K562 (cell line): ENCODE data around the gene GPN3. TPM values are rescaled to one million over a fixed set of nuclear protein-coding genes. Genes with fewer than 3 reads are reported as not detected.
A peak's percentile ranks its signal among the peaks of the same experiment; 100 is the strongest.

ENCODE experiments used
- ASH1L ChIP-seq: fragments of 450-650 bp; IDR thresholded peaks from 2 replicates; pipeline ENCODE4 v1.6.1; 2018; ENCODE audit warnings: borderline replicate concordance, mild to moderate bottlenecking, low read depth; ENCODE audit not compliant: partially characterized antibody
- ATF7 ChIP-seq: fragments of 450-650 bp; IDR thresholded peaks from 2 replicates; pipeline ENCODE4 v1.7.1; 2014; ENCODE audit warnings: mild to moderate bottlenecking, moderate library complexity
- EGR1 ChIP-seq: fragments of 450-650 bp; conservative IDR thresholded peaks from 2 replicates; pipeline ENCODE4 v1.6.1; 2017; ENCODE audit warnings: mild to moderate bottlenecking
- ELF1 ChIP-seq: fragments of 200-800 bp; sonication (Bioruptor generic); IDR thresholded peaks from 2 replicates; pipeline ENCODE4 v1.6.1; 2016; ENCODE audit warnings: missing genetic modification characterization, missing compliant biosample characterization
- LCOR ChIP-seq: sonication (generic); formaldehyde crosslinking; IDR thresholded peaks from 2 replicates; pipeline ENCODE4 v1.8.0; 2022; ENCODE audit warnings: mild to moderate bottlenecking, missing genetic modification reagents
- MAZ ChIP-seq, 2 experiments: fragments of 450-650 bp in 1 of 2; sonication (generic) in 1 of 2; formaldehyde crosslinking; IDR thresholded peaks in 1 of 2; conservative IDR thresholded peaks in 1 of 2; 2 replicates each; pipeline versions ENCODE4 v1.4.0 to v1.5.0; 2020; ENCODE audit warnings: mild to moderate bottlenecking in 1 of 2, missing genetic modification reagents in 1 of 2
- MIER1 ChIP-seq: fragments of 450-650 bp; IDR thresholded peaks from 2 replicates; pipeline ENCODE4 v1.6.1; 2016; ENCODE audit warnings: antibody characterized with exemption, mild to moderate bottlenecking, low read depth
- MXI1 ChIP-seq: IDR thresholded peaks from 2 replicates; pipeline ENCODE4 v1.6.1; 2011; ENCODE audit warnings: low read depth, mild to moderate bottlenecking, improper control_type of control experiment, low read length
- PHB2 ChIP-seq: fragments of 450-650 bp; IDR thresholded peaks from 2 replicates; pipeline ENCODE4 v1.6.1; 2017; ENCODE audit warnings: low read depth
- PHF20 ChIP-seq: fragments of 450-650 bp; IDR thresholded peaks from 2 replicates; pipeline ENCODE4 v1.6.1; 2018; ENCODE audit not compliant: partially characterized antibody
- RBM39 ChIP-seq: fragments of 200-400 bp; formaldehyde crosslinking; optimal IDR thresholded peaks from 2 replicates; pipeline ENCODE3; 2018; ENCODE audit warnings: low read depth, low read length
- RCOR1 ChIP-seq, 2 experiments: IDR thresholded peaks; 2 replicates each; pipeline ENCODE4 v1.6.1; 2012; ENCODE audit warnings: low read depth in 2 of 2, low read length in 2 of 2, borderline replicate concordance in 1 of 2, improper control_type of control experiment in 1 of 2
- RFX5 ChIP-seq: IDR thresholded peaks from 2 replicates; pipeline ENCODE4 v1.6.1; 2011; ENCODE audit warnings: low read depth, mild to moderate bottlenecking, improper control_type of control experiment, low read length
- RNF219 ChIP-seq: fragments of 250-450 bp; sonication (Bioruptor Pico); IDR thresholded peaks from 2 replicates; pipeline ENCODE4 v1.5.0; 2022; ENCODE audit warnings: mild to moderate bottlenecking
- SAFB2 ChIP-seq: fragments of 200-400 bp; formaldehyde crosslinking; IDR thresholded peaks from 2 replicates; pipeline ENCODE4 v1.6.1; 2018; ENCODE audit warnings: borderline replicate concordance, low read length, low read depth, moderate library complexity; ENCODE audit not compliant: severe bottlenecking
- SMARCA4 ChIP-seq: fragments of 450-650 bp; IDR thresholded peaks from 2 replicates; pipeline ENCODE4 v1.6.1; 2016
- SRSF1 ChIP-seq: fragments of 200-400 bp; formaldehyde crosslinking; IDR thresholded peaks from 2 replicates; pipeline ENCODE4 v1.6.1; 2017; ENCODE audit warnings: mild to moderate bottlenecking, low read depth, low read length, moderate library complexity
- SRSF3 ChIP-seq: fragments of 200-400 bp; formaldehyde crosslinking; IDR thresholded peaks from 2 replicates; pipeline ENCODE4 v1.6.1; 2016; ENCODE audit warnings: mild to moderate bottlenecking, low read length, moderate library complexity; ENCODE audit not compliant: insufficient read depth
- ZNF140 ChIP-seq: fragments of 250-450 bp; sonication (Bioruptor Pico); IDR thresholded peaks from 2 replicates; pipeline ENCODE4 v1.8.0; 2021; ENCODE audit warnings: moderate library complexity, mild to moderate bottlenecking, inconsistent platforms
- ZNF175 ChIP-seq: fragments of 200-800 bp; sonication (Bioruptor generic); IDR thresholded peaks from 2 replicates; pipeline ENCODE4 v1.6.1; 2016; ENCODE audit warnings: low read depth, mild to moderate bottlenecking, missing genetic modification characterization, missing compliant biosample characterization
- ZNF232 ChIP-seq: sonication (generic); formaldehyde crosslinking; IDR thresholded peaks from 2 replicates; pipeline ENCODE4 v1.8.0; 2022; ENCODE audit warnings: mild to moderate bottlenecking, missing genetic modification reagents
- ZNF444 ChIP-seq: fragments of 250-450 bp; sonication (Bioruptor Pico); IDR thresholded peaks from 2 replicates; pipeline ENCODE4 v1.4.0; 2020; ENCODE audit warnings: mild to moderate bottlenecking, moderate library complexity
- ZNF79 ChIP-seq: fragments of 250-450 bp; sonication (Bioruptor Pico); IDR thresholded peaks from 2 replicates; pipeline ENCODE4 v1.4.0; 2020; ENCODE audit warnings: low read depth, mild to moderate bottlenecking, moderate library complexity
- polyA plus RNA-seq, 8 experiments: library from polyadenylated mRNA; depleted of rRNA in 4 of 8; stranded (reverse) in 5 of 8; unstranded in 3 of 8; fragments of >200 nt; fragmentation: Nextera tagmentation in 2 of 8; fragmentation: Illumina TruSeq in 1 of 8; extraction: Ambion mirVana in 2 of 8; extraction: Trizol in 1 of 8; gene quantifications; 2 replicates each; pipeline versions ENCODE4 v1.2.1 to v1.2.3, GENCODE V29; 2011 to 2014; ENCODE audit warnings: inconsistent platforms in 1 of 8, missing spikeins in 1 of 8
- total RNA-seq, 7 experiments: library from RNA; depleted of rRNA in 6 of 7; stranded (reverse); fragments of >200 nt in 6 of 7; fragmentation: Illumina TruSeq in 2 of 7; extraction: Trizol in 2 of 7; gene quantifications; 2 replicates each; pipeline versions ENCODE4 v1.2.1 to v1.2.3, GENCODE V29; 2011 to 2021; ENCODE audit warnings: low replicate concordance in 1 of 7
- TF ChIP-seq, protein P1 (sequence below): fragments of 450-650 bp; formaldehyde crosslinking; IDR thresholded peaks from 2 replicates; pipeline ENCODE4 v1.4.0; 2022; ENCODE audit warnings: missing genetic modification characterization
- TF ChIP-seq, protein P2 (sequence below): IDR thresholded peaks from 2 replicates; pipeline ENCODE4 v1.6.1; 2014; ENCODE audit warnings: antibody characterized with exemption

The GPN3 gene
- total and polyA plus RNA-seq, 9 of the 15 experiments (the other 6 are each of a cell fraction or from before 2014, with no cell fraction given): 35.8 to 123 (median 64.2) TPM

DNA sequence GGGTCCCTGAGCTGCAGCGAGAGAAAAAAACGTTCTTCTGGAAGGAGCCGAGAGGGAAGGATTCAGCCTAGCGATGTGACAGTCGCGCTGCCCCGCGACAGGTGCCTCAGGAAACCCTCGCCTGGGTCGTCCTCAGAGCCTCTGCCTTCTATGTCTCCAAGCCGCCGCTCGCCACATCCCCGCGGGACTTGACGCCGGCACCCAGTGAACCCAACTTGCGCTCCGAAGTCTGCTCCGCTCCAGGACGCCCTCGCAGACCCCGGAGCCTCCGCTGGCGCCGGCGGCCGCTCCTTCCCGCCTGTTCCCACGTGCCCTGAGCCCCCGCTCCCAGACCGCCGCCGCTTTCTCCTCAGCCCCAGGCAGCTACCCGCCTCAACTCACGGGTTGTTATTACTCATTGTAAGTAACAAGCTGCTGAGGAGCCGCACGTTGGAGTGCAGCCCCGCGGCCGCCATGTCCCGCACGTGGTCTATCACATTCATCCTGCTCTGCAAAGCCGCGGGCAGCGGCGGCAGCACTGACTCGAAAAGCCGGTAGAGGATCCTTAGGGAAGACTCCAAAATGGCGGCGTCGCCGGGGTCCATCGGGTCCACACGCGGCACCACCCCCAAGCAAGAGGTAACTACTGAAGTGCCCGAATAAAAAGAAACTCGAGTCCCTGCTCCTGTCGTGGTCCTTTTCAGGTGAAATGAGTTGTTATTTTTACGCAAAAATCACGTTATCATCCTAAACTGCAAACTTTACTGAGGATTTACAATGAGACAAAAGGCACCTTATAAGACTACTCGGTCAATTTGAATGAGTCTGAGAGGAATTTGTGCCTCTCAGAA, 64.7 kb downstream of the GPN3 start, which contains the start of gene ANAPC7 (continued):
- TF ChIP-seq SRSF3 (no peak), EGR1 (no peak), PHF20 (peak; percentile 37), SMARCA4 (no peak), MAZ (CRISPR knock-in tag; conservative IDR thresholded peaks at IDR 0.05 in 1 of 2, IDR thresholded peaks at IDR 0.05 in 1 of 2) (no peak; a peak in 1 of 4 replicates), RNF219 (CRISPR knock-in tag) (no peak), ATF7 (peak; percentile 58; the same call in 1 of the 2 replicates), RCOR1 (IDR thresholded peaks at IDR 0.05; ENCODE audit: borderline replicate concordance in 1 of 2, low read depth in 2 of 2, low read length in 2 of 2) (no peak), ZNF444 (CRISPR knock-in tag) (no peak), ELF1 (tag) (no peak; the same call in 1 of the 2 replicates), ZNF140 (no peak), MIER1 (no peak), ZNF232 (CRISPR knock-in tag) (no peak), MXI1 (0 out of 2 replicates have a peak, but pooled peaks have one; percentile 4), PHB2 (no peak), RBM39 (no peak), SRSF1 (no peak), SAFB2 (no peak), ZNF79 (CRISPR knock-in tag) (no peak), ASH1L (no peak), ZNF175 (CRISPR knock-in tag) (peak; percentile 54), RFX5 (no peak), LCOR (CRISPR knock-in tag) (peak; percentile 54; the same call in 1 of the 2 replicates)
- TF ChIP-seq, protein P1, sequence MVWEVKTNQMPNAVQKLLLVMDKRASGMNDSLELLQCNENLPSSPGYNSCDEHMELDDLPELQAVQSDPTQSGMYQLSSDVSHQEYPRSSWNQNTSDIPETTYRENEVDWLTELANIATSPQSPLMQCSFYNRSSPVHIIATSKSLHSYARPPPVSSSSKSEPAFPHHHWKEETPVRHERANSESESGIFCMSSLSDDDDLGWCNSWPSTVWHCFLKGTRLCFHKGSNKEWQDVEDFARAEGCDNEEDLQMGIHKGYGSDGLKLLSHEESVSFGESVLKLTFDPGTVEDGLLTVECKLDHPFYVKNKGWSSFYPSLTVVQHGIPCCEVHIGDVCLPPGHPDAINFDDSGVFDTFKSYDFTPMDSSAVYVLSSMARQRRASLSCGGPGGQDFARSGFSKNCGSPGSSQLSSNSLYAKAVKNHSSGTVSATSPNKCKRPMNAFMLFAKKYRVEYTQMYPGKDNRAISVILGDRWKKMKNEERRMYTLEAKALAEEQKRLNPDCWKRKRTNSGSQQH (CRISPR knock-in tag): no peak
- TF ChIP-seq, protein P2, sequence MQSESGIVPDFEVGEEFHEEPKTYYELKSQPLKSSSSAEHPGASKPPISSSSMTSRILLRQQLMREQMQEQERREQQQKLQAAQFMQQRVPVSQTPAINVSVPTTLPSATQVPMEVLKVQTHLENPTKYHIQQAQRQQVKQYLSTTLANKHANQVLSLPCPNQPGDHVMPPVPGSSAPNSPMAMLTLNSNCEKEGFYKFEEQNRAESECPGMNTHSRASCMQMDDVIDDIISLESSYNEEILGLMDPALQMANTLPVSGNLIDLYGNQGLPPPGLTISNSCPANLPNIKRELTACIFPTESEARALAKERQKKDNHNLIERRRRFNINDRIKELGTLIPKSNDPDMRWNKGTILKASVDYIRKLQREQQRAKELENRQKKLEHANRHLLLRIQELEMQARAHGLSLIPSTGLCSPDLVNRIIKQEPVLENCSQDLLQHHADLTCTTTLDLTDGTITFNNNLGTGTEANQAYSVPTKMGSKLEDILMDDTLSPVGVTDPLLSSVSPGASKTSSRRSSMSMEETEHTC: no peak
